GM19397 (cell line): ENCODE results near the gene COL15A1.
"Not testable (repeated sequence)": the region's sequence is repeated elsewhere in the genome, so short reads cannot be mapped to it uniquely, and the experiment has no call there.

Experiments used
- ATAC-seq: cut with Tn5 transposase; IDR thresholded peaks from one replicate; pipeline ENCODE4 v1.9.1; 2021; ENCODE audit warnings: mild to moderate bottlenecking, moderate library complexity; ENCODE audit not compliant: unreplicated experiment

COL15A1 gene

GRCh38 chr9:99074902-99075245, 131.2 kb downstream of the COL15A1 start:
- no peak for ATAC-seq

GRCh38 chr9:99075246-99075912, 131.7 kb downstream of the COL15A1 start:
- no peak for ATAC-seq

GRCh38 chr9:99076030-99076429, 132.3 kb downstream of the COL15A1 start:
- no peak for ATAC-seq

GRCh38 chr9:99076483-99077171, 132.9 kb downstream of the COL15A1 start:
- ATAC-seq, result peak; percentile 58

- no peak for ATAC-seq
Observed at GRCh38 chr9:99078717-99079116, 135.0 kb downstream of the COL15A1 start.

GRCh38 chr9:99079542-99079941, 135.8 kb downstream of the COL15A1 start:
- no peak for ATAC-seq

- no peak for ATAC-seq
Observed at GRCh38 chr9:99083051-99083450, 139.3 kb downstream of the COL15A1 start.

- no peak for ATAC-seq
Observed at GRCh38 chr9:99085949-99086948, 142.5 kb downstream of the COL15A1 start.

GRCh38 chr9:99087462-99087861, 143.8 kb downstream of the COL15A1 start:
- no peak for ATAC-seq

- ATAC-seq, result no peak
Observed at GRCh38 chr9:99090336-99091130, 146.8 kb downstream of the COL15A1 start.

- no peak for ATAC-seq
Observed at GRCh38 chr9:99092643-99093491, 149.2 kb downstream of the COL15A1 start.

GRCh38 chr9:99093492-99093791, 149.7 kb downstream of the COL15A1 start:
- no peak for ATAC-seq

- no peak for ATAC-seq
Observed at GRCh38 chr9:99095565-99095964, 151.9 kb downstream of the COL15A1 start.

GRCh38 chr9:99096409-99096808, 152.7 kb downstream of the COL15A1 start:
- no peak for ATAC-seq

- not testable (repeated sequence) for ATAC-seq
Observed at GRCh38 chr9:99099806-99100585, 156.3 kb downstream of the COL15A1 start.

GRCh38 chr9:99101271-99101670, 157.6 kb downstream of the COL15A1 start:
- ATAC-seq, result no peak

- no peak for ATAC-seq
Observed at GRCh38 chr9:99101812-99102211, 158.1 kb downstream of the COL15A1 start.

- no peak for ATAC-seq
Observed at GRCh38 chr9:99103054-99103895, 159.6 kb downstream of the COL15A1 start.
